HCT116 (cell line): ENCODE measurements around the gene FAM118B. TPM values are rescaled to one million over a fixed set of nuclear protein-coding genes. Genes with fewer than 3 reads are reported as not detected.

Experiments
- ATAC-seq: fragments of 200-7000 bp; cut with Tn5 transposase; 2 replicates; pipeline ENCODE4 v1.9.1; 2020; ENCODE audit warnings: mild to moderate bottlenecking, moderate library complexity
- BruUV-seq: library from RNA; stranded (reverse); fragments of 400-500 nt; replicated peaks from 2 replicates; lab custom pipeline; 2021; lab: Mats Ljungman, UMichigan
- CTCF ChIA-PET: fragments of 300-600 bp; sonication (Branson Sonifier 250); formaldehyde crosslinking; loops from one replicate; lab custom pipeline; 2021; ENCODE audit warnings: antibody characterized with exemption; lab: Charles Lee
- POLR2A ChIA-PET: fragments of 300-600, 350-600 bp; sonication (Branson Sonifier 250); formaldehyde crosslinking; loops from one replicate; lab custom pipeline; 2021; ENCODE audit warnings: antibody characterized with exemption; lab: Charles Lee
- RAD21 ChIA-PET, 2 experiments: fragments of 300-600 bp; sonication (Branson Sonifier 250); formaldehyde crosslinking; loops; one replicate each; lab custom pipeline; 2023; ENCODE audit warnings: low total read pairs in 2 of 2; ENCODE audit not compliant: uncharacterized antibody in 2 of 2, unreplicated experiment in 2 of 2, low non-redundant PET in 1 of 2; lab: Charles Lee
- DNase-seq: peaks from one replicate; pipeline ENCODE4 v3.0.0-alpha.2; 2010; ENCODE audit warnings: low read depth, low spot score
- H2AFZ ChIP-seq: fragments of 200-600 bp; shearing (Covaris generic), sonication (generic); 2 replicates; pipeline ENCODE4 v1.6.1; 2017; ENCODE audit warnings: low read depth, mixed run types, mixed read lengths, antibody characterized with exemption, low read length; ENCODE audit not compliant: poor library complexity, severe bottlenecking
- H3K27ac ChIP-seq: 2 replicates; pipeline ENCODE4 v1.5.1; 2012; ENCODE audit warnings: low read depth, low read length
- H3K27me3 ChIP-seq: fragments of 200-600 bp; sonication (generic); 2 replicates; pipeline ENCODE4 v1.6.1; 2016; ENCODE audit warnings: mixed run types, low read length, mixed read lengths; ENCODE audit not compliant: insufficient read depth
- H3K36me3 ChIP-seq, 2 experiments: fragments of 200-500 bp in 1 of 2; fragments of 200-600 bp in 1 of 2; sonication (Bioruptor generic) in 1 of 2; sonication (generic) in 1 of 2; 2 replicates each; pipeline versions ENCODE4 v1.5.1 to v1.6.1; 2014 to 2016; ENCODE audit warnings: low read length in 2 of 2, inconsistent platforms in 1 of 2, mixed read lengths in 1 of 2, mixed run types in 1 of 2; ENCODE audit not compliant: insufficient read depth in 2 of 2, control insufficient read depth in 1 of 2
- H3K4me1 ChIP-seq, 2 experiments: fragments of 200-600 bp in 1 of 2; sonication (generic) in 1 of 2; 2 replicates each; pipeline versions ENCODE4 v1.5.1 to v1.6.1; 2012 to 2017; ENCODE audit warnings: low read length in 2 of 2, inconsistent platforms in 1 of 2, mild to moderate bottlenecking in 1 of 2, mixed read lengths in 1 of 2, mixed run types in 1 of 2, moderate library complexity in 1 of 2; ENCODE audit not compliant: insufficient read depth in 2 of 2, control insufficient read depth in 1 of 2
- H3K4me2 ChIP-seq: fragments of 200-600 bp; sonication (generic); 2 replicates; pipeline ENCODE4 v1.6.1; 2017; ENCODE audit warnings: mixed run types, low read length, mixed read lengths
- H3K4me3 ChIP-seq, 2 experiments: fragments of 200-600 bp in 1 of 2; sonication (generic) in 1 of 2; replicated peaks in 1 of 2; 2 replicates each; pipeline ENCODE4 v1.5.1; 2011 to 2016; ENCODE audit warnings: low read length in 2 of 2, control low read depth in 1 of 2, low read depth in 1 of 2, mild to moderate bottlenecking in 1 of 2, mixed read lengths in 1 of 2, mixed run types in 1 of 2
- H3K79me2 ChIP-seq: fragments of 200-600 bp; sonication (generic); 2 replicates; pipeline ENCODE4 v1.6.1; 2017; ENCODE audit warnings: mild to moderate bottlenecking, mixed run types, low read length, moderate library complexity, mixed read lengths; ENCODE audit not compliant: insufficient read depth
- H3K9ac ChIP-seq: fragments of 200-600 bp; sonication (generic); 2 replicates; pipeline ENCODE4 v1.6.1; 2016; ENCODE audit warnings: low read length, mixed read lengths
- H3K9me2 ChIP-seq: fragments of 200-600 bp; sonication (generic), shearing (Covaris generic); 2 replicates; pipeline ENCODE4 v1.6.1; 2017; ENCODE audit warnings: mixed run types, mild to moderate bottlenecking, moderate library complexity; ENCODE audit not compliant: insufficient read depth
- H3K9me3 ChIP-seq, 2 experiments: fragments of 200-500 bp in 1 of 2; fragments of 200-600 bp in 1 of 2; sonication (Bioruptor generic) in 1 of 2; sonication (generic) in 1 of 2; 2 replicates each; pipeline ENCODE4 v1.6.1; 2014 to 2017; ENCODE audit warnings: low read length in 2 of 2, mixed read lengths in 2 of 2, inconsistent platforms in 1 of 2, low read depth in 1 of 2, mild to moderate bottlenecking in 1 of 2, mixed run types in 1 of 2, moderate library complexity in 1 of 2; ENCODE audit not compliant: control insufficient read depth in 1 of 2, insufficient read depth in 1 of 2
- H4K20me1 ChIP-seq: fragments of 200-600 bp; sonication (generic), shearing (Covaris generic); 2 replicates; pipeline ENCODE4 v1.6.1; 2017; ENCODE audit warnings: mixed run types, mild to moderate bottlenecking, moderate library complexity; ENCODE audit not compliant: insufficient read depth
- CBX3 ChIP-seq: IDR thresholded peaks from 2 replicates; pipeline ENCODE4 v1.6.1; 2012; ENCODE audit warnings: low read depth
- EGR1 ChIP-seq: IDR thresholded peaks from 2 replicates; pipeline ENCODE4 v1.6.1; 2012; ENCODE audit warnings: low read depth
- MAX ChIP-seq: IDR thresholded peaks from 2 replicates; pipeline ENCODE4 v1.6.1; 2012
- SP1 ChIP-seq: IDR thresholded peaks from 2 replicates; pipeline ENCODE4 v1.6.1; 2012; ENCODE audit warnings: low read depth
- ZBTB33 ChIP-seq: IDR thresholded peaks from 2 replicates; pipeline ENCODE4 v1.6.1; 2011; ENCODE audit warnings: mild to moderate bottlenecking, low read length, moderate library complexity; ENCODE audit not compliant: insufficient replicate concordance; ENCODE audit errors: extremely low read depth
- intact Hi-C: fragments of 100-400 bp; cut with micrococcal nuclease; formaldehyde crosslinking; loops from 2 replicates; pipeline ENCODE4 v1.10.0; 2022
- total RNA-seq: library from RNA; stranded (reverse); gene quantifications from one replicate; pipeline ENCODE4 v1.2.1, GENCODE V29; 2021; ENCODE audit not compliant: unreplicated experiment
- TF ChIP-seq, protein P1 (sequence below): IDR thresholded peaks from 2 replicates; pipeline ENCODE4 v1.6.1; 2012

FAM118B gene
- total RNA-seq, 1 experiment from 2014 or later, result 12.8 TPM

DNA sequence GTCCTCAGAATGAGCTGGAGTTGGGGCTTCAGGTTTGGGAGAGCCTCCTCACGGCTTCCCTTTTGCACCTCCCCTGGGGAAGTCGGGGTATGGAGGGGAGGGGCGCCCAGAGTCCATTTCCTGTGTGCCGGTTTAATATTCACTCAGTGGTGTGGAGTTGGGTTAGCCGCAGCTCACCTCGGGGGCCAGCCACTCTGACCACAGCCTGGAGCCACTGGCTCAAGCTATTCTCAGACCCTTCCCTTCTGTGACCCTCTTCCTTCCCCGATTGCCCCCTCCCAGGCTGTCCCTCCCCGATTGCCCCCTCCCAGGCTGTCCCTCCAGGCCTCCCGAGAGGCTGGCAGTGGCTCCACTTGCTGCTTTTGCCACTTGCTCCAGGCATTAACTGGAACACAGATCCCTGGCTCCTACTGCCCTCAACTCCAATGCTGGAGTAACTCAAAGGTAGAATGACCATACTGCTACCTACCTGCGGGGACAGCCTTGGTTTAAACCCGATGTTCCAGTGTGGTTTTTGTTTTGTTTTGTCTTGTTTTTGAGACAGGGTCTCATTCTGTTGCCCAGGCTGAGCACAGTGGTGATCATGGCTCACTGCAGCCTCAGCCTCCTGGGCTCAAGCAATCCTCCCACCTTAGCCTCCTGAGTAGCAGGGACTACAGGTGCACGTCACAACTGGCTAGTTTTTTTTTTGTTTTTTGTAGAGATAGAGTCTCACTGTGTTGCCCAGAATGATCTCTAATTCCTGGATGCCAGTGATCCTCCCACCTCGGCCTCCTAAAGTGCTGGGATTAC, 29.4 kb upstream of the FAM118B start:
- H3K9me3 ChIP-seq, result no peaks in the 10 kb centered on the region
- ATAC-seq (0 out of 2 replicates have a peak, but pooled peaks have one; percentile 18), DNase-seq (no peak)
- no TSS peak for BruUV-seq
- no peaks in the 10 kb centered on the region for H3K79me2 ChIP-seq
- CTCF ChIA-PET, result no interaction called here
- RAD21 ChIA-PET, result no interaction called here
- H3K4me2 ChIP-seq, result no peak overlapping the region
- H3K9me2 ChIP-seq, result no peaks in the 10 kb centered on the region
- no peaks in the 10 kb centered on the region for H3K4me1 ChIP-seq
- no peaks in the 10 kb centered on the region for H3K36me3 ChIP-seq
- TF ChIP-seq EGR1, result no peak
- POLR2A ChIA-PET, result no interaction called here
- no peak overlapping the region for H2AFZ ChIP-seq
- H3K9ac ChIP-seq, result no peak overlapping the region
- no peaks in the 10 kb centered on the region for H4K20me1 ChIP-seq
- intact Hi-C loops, result no loop called here
- no peak overlapping the region for H3K4me3 ChIP-seq
- no peak overlapping the region for H3K27ac ChIP-seq
- no peaks in the 10 kb centered on the region for H3K27me3 ChIP-seq

- RAD21 ChIA-PET, result no interaction called here
- DNase-seq (no peak), ATAC-seq (no peak)
- CTCF ChIA-PET, result interaction anchor here (1.5 kb wide), 1 partner anchor 11 kb away, joined by 3 read pairs; no protein-coding TSS in a partner anchor
- no peak for TF ChIP-seq CBX3
- TF ChIP-seq ZBTB33, result no peak
- no peak for TF ChIP-seq MAX
- TF ChIP-seq, protein P1, sequence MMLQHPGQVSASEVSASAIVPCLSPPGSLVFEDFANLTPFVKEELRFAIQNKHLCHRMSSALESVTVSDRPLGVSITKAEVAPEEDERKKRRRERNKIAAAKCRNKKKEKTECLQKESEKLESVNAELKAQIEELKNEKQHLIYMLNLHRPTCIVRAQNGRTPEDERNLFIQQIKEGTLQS, result no peak
- no peak for TF ChIP-seq SP1
- H3K9ac ChIP-seq, result no peak overlapping the region
- no peak overlapping the region for H2AFZ ChIP-seq
- H3K9me3 ChIP-seq, result no peaks in the 10 kb centered on the region
- H3K27me3 ChIP-seq, result no peaks in the 10 kb centered on the region
- no peak overlapping the region for H3K27ac ChIP-seq
- intact Hi-C loops, result no loop called here
- BruUV-seq, result no TSS peak
- H3K4me3 ChIP-seq, result no peak overlapping the region
- H3K9me2 ChIP-seq, result no peaks in the 10 kb centered on the region
- no peaks in the 10 kb centered on the region for H4K20me1 ChIP-seq
- POLR2A ChIA-PET, result no interaction called here
- no peaks in the 10 kb centered on the region for H3K79me2 ChIP-seq
- H3K4me2 ChIP-seq, result no peak overlapping the region
- H3K36me3 ChIP-seq, result no peaks in the 10 kb centered on the region
- H3K4me1 ChIP-seq, result no peaks in the 10 kb centered on the region
These were observed 28.7 kb upstream of the FAM118B start for GRCh38 chr11:126182787-126183445.
